HG02884 (cell line): ENCODE results near the gene CSTF3.
A peak's percentile ranks its signal among the peaks of the same experiment; 100 is the strongest.

ENCODE experiments used
- ATAC-seq: cut with Tn5 transposase; IDR thresholded peaks from one replicate; pipeline ENCODE4 v1.9.1; 2021; ENCODE audit warnings: mild to moderate bottlenecking, moderate library complexity; ENCODE audit not compliant: unreplicated experiment

Gene CSTF3

DNA sequence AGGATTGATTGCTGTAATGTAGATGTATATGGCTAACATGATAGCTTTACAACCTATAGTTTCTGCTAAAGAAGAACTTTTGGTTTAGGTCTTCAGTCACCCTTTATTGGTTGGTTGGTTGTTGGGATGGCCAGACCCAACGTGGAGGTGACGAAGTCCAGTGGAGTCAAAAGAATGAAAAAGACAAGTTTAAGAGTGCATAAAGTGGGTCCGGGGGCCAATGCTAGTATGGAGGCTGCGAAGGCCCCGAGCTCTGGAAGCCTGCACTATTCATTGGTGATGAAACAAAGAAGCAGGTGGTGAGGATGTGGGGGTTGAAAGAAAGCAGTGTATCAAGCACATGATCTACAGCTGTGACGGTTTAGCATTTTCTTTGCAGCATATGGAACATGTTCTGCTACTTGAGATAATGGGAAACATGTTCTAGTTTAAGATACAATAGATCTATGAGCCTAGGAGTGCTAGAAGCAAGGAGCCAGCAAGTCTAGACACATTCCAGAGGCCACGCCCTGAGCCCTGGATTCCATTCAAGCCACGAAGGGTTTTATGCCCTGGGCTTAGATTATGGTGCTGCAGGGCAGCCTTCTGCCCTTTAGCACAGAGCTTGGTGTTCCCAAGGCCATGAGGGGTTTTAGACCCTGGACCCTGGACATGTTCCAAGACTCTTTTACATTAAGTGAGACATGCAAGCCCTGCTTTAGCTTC, 115.6 kb downstream of the CSTF3 start:
- ATAC-seq = no peak

DNA sequence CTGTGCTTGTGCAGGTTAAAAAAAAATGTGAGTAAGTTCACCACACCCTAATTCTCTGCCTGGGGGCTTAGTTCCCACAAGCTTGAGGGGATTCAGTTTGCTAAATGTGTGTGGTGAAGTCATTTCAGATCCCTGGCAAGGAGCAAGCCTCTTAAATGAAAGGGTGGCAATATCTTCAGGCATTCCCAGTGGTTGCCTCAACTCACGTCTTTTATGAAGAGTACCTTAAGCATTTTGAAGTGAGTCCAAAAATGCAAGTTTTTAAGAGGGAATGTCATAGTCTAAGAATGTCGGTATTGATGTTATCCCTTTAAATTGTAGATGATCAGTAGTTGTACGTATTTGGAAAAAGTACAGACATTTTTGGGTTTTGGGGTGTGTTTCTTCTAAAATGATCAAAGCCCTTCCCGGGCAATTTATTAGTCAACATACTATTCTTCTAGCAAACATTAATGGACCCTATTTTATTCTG, 117.0 kb downstream of the CSTF3 start:
- ATAC-seq = no peak

DNA sequence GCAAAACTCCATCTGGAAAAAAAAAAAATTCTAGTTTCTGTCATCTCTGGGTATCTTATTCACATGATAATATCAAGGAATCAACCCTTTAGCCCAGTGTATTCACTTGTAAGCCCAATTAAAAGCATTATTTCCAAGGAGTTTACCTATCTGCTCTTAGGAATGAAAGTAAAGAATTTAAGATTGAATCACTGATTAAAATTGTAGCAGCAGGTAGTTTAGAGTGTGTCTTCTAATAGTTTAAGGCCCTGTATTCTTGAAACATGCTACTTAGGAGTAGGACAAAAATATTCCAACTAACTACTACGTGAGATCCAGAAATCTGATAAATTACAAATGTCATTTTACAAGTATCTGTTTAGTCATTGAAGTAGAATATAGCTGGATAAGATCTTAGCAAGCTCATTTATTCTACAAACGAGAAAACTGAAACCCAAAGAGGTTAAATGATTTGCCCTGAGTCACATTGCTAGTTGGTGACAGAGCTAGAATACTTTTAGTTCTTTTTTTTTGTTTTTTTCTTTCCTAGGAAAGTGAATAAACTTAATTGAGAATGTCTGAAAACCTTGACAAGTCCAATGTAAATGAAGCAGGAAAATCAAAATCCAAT, 118.0 kb downstream of the CSTF3 start:
- no peak for ATAC-seq

DNA sequence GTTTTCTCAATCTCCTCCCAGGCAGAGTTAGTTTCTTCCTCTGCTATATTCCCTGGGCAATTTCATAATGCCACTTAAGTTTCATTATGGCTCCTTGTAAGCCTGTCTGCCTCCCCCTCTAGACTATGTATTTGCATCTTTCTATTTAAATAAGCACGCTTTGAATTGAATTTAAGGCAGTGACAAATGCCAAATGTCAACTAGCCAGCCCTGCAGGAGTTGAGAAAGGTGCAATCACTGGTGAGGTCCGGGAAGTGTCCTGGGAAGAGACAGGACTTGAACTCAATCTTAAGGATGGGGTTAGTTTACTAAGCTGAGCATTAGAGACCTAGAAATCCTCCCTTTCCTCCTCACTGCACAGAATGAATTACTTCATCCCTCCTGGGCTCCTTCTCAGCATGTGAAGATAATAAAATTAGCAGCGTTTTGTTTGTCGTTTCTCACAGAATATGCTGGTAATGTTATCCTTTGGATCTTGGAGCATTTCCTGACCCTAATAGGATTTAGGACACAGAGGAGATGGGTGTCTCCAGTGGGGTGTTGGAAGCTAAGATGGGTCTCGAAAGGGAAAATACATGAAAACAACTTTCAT, 120.3 kb downstream of the CSTF3 start:
- ATAC-seq = peak; percentile 18

DNA sequence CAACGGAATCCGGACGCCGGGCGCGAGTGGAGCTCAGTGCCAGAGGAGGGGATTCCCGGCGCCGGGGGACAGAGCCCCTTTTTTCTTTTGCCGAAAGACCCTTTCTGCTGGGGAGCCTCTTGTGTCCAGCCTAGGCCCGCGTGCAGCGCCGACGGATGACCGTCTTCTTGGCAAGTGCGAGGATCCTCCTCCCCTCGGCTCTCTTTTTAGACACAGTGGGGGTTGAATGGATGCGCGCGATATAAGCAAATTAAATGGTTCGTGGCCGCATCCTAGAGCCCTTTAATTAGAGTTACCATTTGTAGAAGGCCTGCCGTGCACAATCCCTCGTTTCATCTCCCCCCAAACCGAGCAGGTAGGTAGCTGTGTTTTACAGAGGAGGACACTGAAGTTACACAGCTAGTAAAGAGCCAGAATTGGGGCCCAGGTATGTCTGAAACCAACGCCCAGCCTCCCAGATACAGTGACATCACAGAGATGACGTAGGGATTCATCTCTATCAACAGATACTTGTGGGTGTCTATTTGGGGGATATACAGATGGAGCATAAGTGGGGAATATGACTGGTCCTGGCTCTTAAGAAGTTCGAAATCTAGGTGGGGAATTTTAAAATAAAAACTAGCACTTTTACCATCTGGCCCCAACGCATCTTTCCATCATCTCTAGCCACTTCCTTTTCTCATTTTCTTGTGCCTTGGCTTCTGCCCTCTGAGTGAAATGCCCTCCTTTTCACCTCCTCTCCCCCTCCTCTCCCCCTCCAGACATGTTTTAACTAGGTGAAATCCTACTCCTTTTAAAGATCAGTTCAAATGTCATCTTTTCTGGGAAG, 121.0 kb downstream of the CSTF3 start:
- ATAC-seq = peak; percentile 26

DNA sequence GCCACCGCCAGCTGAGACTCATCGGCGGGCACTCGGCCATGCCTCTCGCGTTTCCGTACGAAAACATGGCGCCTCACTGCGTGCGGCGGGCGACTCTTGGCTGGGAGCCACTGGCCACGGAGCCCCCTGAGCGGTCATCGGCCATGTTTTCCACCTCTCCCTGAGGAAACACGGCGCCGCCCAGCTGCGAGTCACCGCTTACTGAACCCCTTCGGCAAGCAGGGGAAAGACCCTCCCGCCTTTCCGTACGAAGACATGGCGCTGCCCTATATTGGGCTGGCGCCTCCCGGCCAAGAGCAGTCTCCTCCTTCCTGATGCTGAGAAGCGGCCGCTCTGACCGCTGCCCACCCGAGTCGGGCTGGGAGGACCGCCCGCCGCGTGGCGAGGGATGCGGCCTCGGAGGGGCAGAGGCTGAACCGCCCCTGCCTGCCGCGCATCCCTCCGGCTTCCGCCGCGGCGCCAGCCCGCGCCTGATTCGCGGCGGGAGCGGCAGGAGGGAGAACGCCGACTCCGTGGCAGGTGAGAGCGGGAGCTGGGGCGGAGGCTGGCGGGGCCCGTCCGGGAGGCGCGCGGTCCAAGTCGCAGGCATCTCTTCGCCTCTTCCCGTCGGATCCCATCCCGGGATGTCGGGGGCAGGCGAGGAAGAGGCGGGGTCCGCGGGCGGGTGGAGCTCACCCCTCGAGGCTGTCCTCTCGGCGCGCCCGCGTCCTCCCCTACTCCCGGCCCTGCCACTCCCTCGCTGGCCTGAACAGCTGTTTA, 121.8 kb downstream of the CSTF3 start, which contains the start of gene TCP11L1:
Gene TCP11L1, plus strand, starts transcription at position 299 of the 759 bp plus-strand sequence. CDS start 4,202 bp downstream, outside the sequence.
- peak; percentile 71 for ATAC-seq

DNA sequence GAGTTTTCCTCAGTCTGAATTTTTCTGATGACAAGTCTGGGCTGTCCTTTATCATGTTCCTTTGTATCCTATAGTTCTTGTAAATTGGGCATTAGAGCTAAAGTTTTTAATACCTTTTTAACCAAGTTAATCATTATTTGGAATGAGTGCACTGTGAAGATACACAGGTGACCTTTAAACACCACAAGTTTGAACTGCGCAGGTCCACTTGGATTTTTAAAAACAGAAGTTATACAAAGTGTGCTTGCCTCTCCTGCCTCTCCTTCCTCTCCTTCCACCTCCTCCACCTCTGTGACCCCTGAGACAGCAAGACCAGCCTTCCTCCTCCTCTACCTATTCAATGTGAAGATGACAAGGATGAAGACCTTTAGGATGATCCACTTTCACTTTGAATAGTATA, 126.3 kb downstream of the CSTF3 start:
- ATAC-seq = no peak
